RCC 7860 (cell line): ENCODE results near the gene SYF2.
"Not testable (repeated sequence)": the region's sequence is repeated elsewhere in the genome, so short reads cannot be mapped to it uniquely, and the experiment has no call there.

Experiments
- DNase-seq: peaks from one replicate; pipeline ENCODE4 v3.0.0-alpha.2; 2015; ENCODE audit warnings: low spot score
- FAIRE-seq: peaks from 2 replicates; lab custom pipeline; 2012; peaks lifted over from hg19 to GRCh38; lab: Jason Lieb, UNC

SYF2 gene

DNA sequence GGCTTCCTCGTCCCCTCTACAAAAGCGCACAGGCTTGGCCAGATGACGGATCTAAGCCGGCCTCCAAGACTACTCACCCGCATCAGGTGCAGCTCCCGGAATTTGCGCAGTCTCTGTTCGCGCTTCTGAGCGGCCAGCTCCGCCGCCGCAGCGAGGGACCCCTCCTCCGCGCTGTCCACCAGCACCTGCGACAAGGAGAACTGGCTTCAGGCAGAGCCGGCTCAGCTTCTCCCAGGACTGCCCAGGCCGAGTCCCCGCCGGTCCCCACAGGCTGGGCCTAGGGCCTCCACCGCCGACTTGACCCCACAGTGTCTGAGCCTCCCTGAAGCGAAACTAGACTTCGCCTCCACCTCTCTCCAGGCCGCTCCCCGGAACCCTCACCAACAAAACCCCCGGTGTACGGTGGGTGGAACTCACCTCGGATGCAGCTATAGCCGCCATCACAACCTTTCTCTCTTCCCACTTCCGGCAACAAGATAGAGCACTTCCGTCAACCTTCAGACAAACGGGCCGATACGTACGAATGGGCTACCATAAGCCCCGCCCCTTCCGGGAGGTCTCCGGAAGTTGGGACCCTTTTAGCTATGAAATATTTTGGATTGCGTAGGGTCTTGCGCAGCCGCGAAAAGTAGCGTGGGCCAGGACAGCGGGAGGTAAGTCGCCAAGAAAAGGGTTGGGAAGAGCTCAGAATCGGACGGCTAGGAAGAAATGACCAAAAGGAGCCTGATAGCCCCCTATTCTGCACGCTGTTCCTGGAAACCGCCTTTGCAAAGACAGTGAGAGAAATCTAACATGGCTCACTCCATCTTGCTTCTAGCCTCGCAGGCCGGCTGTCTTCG lies at the start of gene SYF2:
Gene SYF2, minus strand, starts transcription at position 476 of the 839 bp plus-strand sequence. Its CDS starts 35 bp downstream, at position 441.
- FAIRE-seq (peak; percentile 77), DNase-seq (peak; percentile 84)

GRCh38 chr1:25279693-25280111 lies 47.4 kb upstream of the SYF2 start:
- not testable (repeated sequence) for DNase-seq, FAIRE-seq

GRCh38 chr1:25278790-25279189 lies 46.5 kb upstream of the SYF2 start:
- not testable (repeated sequence) for FAIRE-seq, DNase-seq

GRCh38 chr1:25278358-25278757 lies 46.1 kb upstream of the SYF2 start:
- not testable (repeated sequence) for FAIRE-seq

GRCh38 chr1:25277295-25277694 lies 45.0 kb upstream of the SYF2 start:
- not testable (repeated sequence) for FAIRE-seq, DNase-seq

More at GRCh38 chr1:25278358-25278757, 46.1 kb upstream of the SYF2 start:
- not testable (repeated sequence) for DNase-seq

- not testable (repeated sequence) for DNase-seq
- peak; percentile 22 for FAIRE-seq
Measured at GRCh38 chr1:25275648-25276047, 43.3 kb upstream of the SYF2 start.

GRCh38 chr1:25272238-25272637 lies 39.9 kb upstream of the SYF2 start, which contains the start of gene RHD:
RHD (plus strand) TSS chr1:25272509; CDS start chr1:25272548, 39 bp downstream.
- DNase-seq, FAIRE-seq: not testable (repeated sequence)

DNA sequence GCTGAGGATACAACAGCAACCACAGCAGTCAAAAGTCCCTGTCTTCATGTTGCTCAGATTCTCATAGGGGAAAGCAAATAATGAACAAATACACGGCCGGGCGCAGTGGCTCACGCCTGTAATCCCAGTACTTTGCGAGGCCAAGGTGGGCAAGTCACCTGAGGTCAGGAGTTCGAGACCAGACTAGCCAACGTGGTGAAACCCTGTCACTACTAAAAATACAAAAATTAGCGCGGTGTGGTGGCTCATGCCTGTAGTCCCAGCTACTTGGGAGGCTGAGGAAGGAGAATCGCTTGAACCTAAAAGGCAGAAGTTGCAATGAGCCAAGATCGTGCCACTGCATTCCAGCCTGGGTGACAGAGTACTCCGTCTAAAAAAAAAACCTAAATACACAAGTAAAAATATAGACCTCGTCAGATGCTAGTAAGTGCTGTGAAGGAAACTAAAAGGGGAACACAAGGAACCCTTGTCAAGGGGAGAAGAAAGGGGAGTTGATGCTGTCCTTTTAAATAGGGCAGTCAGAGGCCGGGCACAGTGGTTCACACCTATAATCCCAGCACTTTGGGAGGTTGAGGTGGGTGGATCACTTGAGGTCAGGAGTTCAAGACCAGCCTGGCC lies 36.0 kb upstream of the SYF2 start:
- not testable (repeated sequence) for DNase-seq, FAIRE-seq

DNA sequence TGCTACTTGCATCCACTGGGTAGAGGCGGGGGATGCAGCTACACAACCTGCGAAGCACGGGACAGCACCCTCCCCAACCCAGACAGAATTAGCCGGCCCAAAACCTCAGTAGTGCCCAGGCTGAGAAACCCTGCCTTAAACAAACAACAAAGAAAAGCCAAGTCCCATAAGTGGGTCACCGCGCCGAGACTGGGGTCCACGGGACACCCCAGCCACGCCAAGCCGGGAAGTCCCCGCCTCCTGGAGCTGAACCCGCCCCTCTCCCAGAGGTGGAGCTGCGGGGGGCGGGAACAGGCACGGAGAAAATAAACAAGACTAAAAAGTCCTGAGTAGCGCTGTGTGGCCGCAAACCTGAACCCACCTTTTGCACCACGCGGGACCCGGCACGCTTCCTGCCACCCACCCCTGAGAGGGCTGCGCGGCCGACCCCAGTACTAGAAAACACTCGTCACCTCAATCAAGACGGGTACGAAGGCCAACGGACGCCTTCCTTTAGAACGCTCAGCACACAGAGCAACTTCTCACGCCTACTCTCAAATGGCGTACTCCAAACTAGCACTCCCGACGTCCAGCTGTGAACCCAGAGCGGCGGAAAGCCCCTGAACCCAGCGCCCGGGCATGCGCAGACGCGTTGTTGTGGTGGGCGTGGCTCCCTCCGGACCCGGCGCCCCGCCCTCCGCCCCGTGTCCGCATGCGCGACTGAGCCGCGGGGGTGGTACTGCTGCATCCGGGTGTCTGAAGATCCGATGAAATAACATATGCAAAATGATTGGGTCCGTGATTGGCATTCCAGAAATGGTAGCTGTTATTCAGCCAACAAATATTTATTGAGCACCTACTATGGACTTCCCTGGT lies 35.2 kb upstream of the SYF2 start:
- peak; percentile 71 for DNase-seq
- FAIRE-seq = peak; percentile 81

DNA sequence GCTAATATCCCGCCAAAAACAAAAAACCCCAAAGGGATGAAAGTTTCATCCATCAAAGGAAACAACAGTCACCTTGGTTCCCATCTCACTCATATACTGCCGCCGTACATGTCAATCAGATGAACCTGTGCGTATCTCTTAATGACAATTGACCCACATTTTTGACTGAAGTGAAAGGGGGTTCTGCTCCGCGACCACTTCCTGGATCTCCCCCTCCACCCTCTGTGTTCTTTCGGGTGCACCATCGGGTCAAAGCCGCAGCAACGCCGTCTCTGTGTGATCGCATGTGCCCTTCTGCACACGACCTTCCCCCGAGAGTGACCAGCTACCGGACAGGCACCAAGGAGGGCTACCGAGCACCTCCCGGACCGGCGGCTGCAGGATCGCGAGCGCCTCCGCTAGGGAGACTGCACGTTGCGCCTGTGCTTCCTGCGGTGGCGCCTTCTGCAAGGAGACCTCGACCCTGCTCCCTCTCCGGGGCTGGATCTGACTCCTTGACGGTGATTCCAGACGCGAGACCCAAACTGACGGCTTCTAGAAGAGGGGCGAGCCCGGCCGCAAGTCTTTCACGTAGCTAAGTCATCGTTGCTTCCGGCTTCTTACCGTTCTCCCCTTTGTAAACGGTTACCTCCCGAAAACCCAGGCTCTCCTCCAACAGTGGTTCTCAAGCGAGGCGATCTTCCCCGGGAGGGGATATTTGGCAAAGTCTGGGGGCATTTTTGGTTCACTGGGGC lies 34.4 kb upstream of the SYF2 start:
- FAIRE-seq, DNase-seq: not testable (repeated sequence)

DNA sequence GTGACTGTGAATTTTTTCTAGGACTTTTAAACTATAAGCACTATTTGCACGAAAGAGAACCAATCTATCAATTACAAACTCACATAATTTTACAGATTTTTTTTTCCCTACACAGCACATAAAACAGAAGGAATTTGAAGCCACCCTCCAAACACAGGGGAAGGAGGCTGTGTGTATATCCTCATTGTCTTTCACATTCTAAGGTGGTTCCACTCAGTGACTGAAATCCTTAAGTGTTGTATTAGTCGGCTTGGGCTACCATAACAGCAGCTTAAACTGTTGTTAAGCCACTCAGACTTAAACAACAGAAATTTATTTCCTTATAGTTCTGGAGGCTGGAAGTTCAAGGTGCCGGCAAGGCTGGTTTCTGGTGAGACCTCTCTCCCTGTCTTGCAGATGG lies 28.0 kb upstream of the SYF2 start:
- DNase-seq, FAIRE-seq: not testable (repeated sequence)

DNA sequence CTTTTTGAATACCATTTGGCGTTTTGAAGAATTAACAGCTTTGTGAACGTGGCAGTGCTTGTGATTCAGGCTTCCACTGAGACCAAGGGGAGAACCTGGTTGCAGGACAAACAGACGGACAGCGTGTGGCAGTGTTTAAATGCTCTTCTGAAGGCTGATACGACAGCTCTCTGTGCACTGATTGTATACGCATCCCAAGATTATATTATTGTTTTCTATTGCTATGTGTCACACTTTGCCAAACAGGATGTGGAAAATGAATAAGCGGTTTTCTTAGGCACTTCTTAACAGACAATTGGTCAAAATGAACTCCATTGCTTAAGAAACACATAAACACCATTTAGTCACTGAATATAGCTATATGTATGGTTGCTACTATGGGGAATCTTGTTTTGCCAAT lies 27.5 kb upstream of the SYF2 start:
- not testable (repeated sequence) for FAIRE-seq

GRCh38 chr1:25257196-25257595 lies 24.9 kb upstream of the SYF2 start:
- DNase-seq = no peak
- no peak for FAIRE-seq

More for the DNA sequence above, 27.5 kb upstream of the SYF2 start:
- DNase-seq = not testable (repeated sequence)

DNA sequence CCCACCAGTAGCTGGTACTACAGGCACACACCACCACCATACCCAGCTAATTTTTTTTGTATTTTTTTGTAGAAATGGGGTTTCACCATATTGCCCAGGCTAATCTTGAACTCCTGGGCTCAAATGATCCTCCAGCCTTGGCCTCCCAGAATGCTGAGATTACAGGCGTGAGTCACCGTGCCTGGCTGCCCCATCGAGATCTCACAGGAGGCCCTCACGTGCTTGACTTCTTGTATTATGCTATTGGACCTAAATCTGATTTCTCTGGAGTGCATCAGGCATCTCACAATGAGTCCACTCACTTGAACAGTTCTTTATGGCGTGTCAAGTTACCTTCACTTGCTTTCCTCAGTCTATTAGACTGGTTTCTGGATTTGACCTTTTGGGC lies 24.3 kb upstream of the SYF2 start:
- DNase-seq (no peak), FAIRE-seq (no peak)

- FAIRE-seq (no peak), DNase-seq (no peak)
Measured at GRCh38 chr1:25255706-25256577, 23.6 kb upstream of the SYF2 start.

DNA sequence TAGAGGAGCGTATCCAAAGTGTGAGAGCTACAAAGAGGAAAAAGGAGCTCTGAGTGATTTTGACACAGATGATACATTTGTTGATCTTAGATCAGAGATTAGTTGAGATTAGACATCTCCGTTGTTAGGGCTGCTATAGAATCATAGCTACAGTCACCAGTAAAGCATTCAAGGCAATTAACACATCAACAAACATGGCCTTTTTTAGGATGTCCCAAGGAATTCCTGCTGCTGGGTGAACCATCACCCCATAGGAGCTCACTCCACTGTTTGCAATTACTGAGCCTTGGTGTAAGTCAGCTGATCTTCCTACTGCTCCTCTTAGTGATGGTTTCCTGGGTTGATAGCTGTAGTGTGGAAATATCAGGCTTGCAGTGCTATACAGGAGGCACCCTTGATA lies 21.6 kb upstream of the SYF2 start:
- peak; percentile 29 for DNase-seq
- FAIRE-seq = no peak

DNA sequence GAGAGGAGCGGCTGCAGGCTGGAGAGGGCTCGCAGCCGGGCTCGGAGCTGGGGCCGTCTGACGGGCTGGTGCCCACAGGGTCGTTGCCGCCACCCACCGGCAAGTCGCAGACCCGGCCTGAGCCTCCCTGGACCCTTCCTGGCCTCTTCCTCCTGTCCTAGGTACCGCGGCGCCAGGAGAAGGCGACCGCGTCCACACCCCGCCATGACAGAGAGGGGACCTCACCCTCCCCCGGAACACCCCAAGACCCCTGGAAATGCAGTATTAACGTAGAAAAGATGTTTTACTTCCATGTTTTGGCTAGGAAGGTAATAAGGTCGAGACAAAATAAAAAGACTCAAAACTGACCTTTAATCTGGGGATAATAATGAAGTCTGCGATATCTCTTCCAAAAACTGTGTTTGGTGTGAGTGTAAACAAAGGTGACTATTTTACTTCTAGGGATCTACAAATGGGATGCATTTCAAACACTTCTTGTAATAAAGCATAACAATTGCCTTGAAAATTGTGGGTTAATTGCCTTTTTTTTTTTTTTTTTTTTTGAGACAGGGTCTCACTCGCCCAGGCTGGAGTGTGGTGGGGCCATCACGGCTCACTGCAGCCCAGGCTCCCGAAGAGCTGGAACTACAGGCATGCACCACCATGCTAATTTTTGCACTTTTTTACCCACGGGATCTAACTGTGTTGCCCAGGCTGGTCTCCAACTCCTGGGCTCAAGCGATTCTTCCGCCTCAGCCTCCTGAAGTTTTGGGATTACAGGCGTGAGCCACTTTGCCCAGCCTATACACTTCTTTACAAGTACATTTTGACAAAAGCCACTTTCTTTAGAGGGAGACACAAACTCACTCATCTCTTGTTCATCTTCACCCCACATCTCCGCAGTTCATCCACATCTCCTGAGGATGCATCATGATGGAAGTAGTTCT lies 15.8 kb upstream of the SYF2 start:
- no peak for FAIRE-seq
- DNase-seq = no peak
